Effector memory CD8-positive, alpha-beta T cell (primary cell): ENCODE measurements around the gene RNF227.

Experiments
- ATAC-seq: fragments of 150-1000 bp; cut with Tn5 transposase; replicated peaks from 2 replicates; pipeline ENCODE4 v1.10.0; 2021; ENCODE audit warnings: mild to moderate bottlenecking, moderate library complexity
- DNase-seq, 3 experiments: peaks; one replicate each; pipeline ENCODE4 v3.0.0; 2021
- H3K27ac Mint-ChIP-seq, 2 donors: one replicate each; pipeline ENCODE4 v1.8.0; 2022; ENCODE audit warnings: mild to moderate bottlenecking in 2 of 2, mixed read lengths in 2 of 2, moderate library complexity in 2 of 2
- H3K27me3 Mint-ChIP-seq, 2 donors: one replicate each; pipeline ENCODE4 v1.8.0; 2022; ENCODE audit warnings: mixed read lengths in 2 of 2
- H3K36me3 Mint-ChIP-seq: one replicate; pipeline ENCODE4 v1.8.0; 2022; ENCODE audit warnings: mild to moderate bottlenecking, moderate library complexity, mixed read lengths; ENCODE audit not compliant: insufficient read depth
- H3K4me1 Mint-ChIP-seq, 2 donors: one replicate each; pipeline ENCODE4 v1.8.0; 2022; ENCODE audit warnings: low read depth in 2 of 2, mixed read lengths in 2 of 2
- H3K4me3 Mint-ChIP-seq, 2 donors: one replicate each; pipeline ENCODE4 v1.8.0; 2022; ENCODE audit warnings: mild to moderate bottlenecking in 2 of 2, mixed read lengths in 2 of 2, moderate library complexity in 2 of 2
- H3K9me3 Mint-ChIP-seq, 2 donors: one replicate each; pipeline ENCODE4 v1.8.0; 2022; ENCODE audit warnings: mixed read lengths in 2 of 2

The RNF227 gene

GRCh38 chr17:7893187-7893880, 22.8 kb downstream of the RNF227 start:
- ATAC-seq (no peak), DNase-seq (no peak)
- H3K4me3 Mint-ChIP-seq: no peak overlapping the region
- H3K27me3 Mint-ChIP-seq: no peaks in the 10 kb centered on the region
- peaks cover 2 to 28% of the 10 kb centered on the region in 2 donors for H3K4me1 Mint-ChIP-seq
- H3K9me3 Mint-ChIP-seq: no peaks in the 10 kb centered on the region
- peaks cover 80% of the 10 kb centered on the region for H3K36me3 Mint-ChIP-seq
- H3K27ac Mint-ChIP-seq: peak overlapping the region in 1 of 2 donors; percentile 71

DNA sequence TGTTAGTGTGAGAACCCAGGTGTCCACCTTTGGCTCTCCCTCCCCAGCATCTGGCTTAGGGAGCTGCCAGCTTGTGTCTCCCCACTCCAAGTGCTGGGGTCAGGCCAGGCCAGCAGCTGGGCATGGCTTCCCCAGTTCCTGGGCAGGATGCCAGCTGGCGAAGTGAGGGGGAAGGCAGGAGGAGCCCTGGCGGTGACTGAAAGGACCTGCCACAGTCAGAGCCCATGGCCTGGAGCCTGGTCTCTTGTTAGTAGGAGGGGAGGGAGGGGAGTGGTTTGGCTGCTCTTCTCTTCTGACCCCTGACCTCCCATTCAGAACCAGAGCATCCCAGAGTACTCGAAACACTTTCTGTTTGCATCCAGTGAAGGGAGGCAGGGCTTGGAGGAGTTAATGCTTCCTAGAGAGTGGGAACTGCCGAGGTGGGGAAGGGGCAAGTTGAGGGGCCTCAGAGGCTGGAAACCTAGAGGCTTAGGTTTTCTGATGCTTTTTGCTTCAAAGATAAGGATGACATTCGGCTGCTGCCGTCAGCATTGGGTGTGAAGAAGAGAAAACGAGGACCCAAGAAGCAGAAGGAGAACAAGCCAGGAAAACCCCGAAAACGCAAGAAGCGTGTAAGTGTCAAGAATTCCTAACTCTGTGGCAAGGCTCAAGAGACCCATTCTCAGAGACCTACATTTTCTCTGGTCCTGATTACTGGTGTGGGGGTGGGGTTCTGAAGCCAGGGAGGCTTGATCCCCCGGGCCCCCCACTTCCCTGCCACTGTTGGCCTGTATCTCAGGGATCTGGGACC, 26.7 kb downstream of the RNF227 start:
- Mint-ChIP-seq H3K4me1 (peaks cover 8 to 10% of the 10 kb centered on the region in 2 donors), H3K27me3 (no peaks in the 10 kb centered on the region), H3K9me3 (no peaks in the 10 kb centered on the region), H3K4me3 (no peak overlapping the region), H3K27ac (no peak overlapping the region), H3K36me3 (peaks cover 55% of the 10 kb centered on the region)
- DNase-seq (peak in 1 of 3 experiments; percentile 13), ATAC-seq (no peak)

DNA sequence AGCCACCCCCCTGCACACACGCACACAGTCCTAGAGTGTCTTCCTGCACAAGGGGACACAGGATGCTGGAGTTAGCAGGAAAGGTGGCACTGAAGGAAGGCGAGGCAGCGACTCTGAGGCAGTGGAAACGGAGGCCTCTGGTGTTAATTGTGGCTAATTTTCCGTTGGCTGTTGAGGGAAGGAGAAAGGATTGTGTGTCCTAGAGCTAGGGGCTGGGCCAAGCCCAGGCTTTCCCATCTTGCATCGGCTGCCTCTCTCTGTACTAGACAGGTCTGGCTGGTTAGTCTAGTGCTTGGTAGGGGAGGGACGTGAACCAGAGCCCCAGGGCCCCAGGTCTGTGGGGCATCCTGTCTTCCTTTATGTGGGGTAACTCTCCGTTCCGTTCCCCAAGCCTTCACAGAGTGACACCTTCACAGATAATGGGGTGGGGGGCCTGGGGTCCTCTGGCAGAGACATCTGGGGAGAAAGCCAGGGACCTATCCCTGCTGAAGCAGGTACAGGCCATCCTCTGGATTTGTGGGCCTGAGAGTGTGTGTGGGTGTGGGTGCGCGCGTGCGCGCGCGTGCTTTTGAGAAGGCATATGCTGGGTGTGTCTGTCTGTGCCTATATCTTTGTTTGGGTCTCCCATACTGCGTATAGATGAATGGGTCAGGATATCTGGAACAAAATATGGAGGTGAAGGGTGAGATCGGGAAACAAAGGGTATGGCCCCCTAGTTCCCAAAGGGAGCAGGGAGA, 27.7 kb downstream of the RNF227 start, which contains the start of gene CHD3:
CHD3 (plus strand) TSS at position 606 of the 737 bp plus-strand sequence. CDS start 212 bp downstream, outside the sequence.
- DNase-seq: peak; percentile 13 to 29 (median 15)
- ATAC-seq: peak; percentile 17
- no peaks in the 10 kb centered on the region for H3K9me3 Mint-ChIP-seq
- no peak within 1 kb of the TSS for H3K4me3 Mint-ChIP-seq
- peaks cover 8 to 10% of the 10 kb centered on the region in 2 donors for H3K4me1 Mint-ChIP-seq
- peaks cover 54% of the 10 kb centered on the region for H3K36me3 Mint-ChIP-seq
- H3K27me3 Mint-ChIP-seq: no peaks in the 10 kb centered on the region
- no peak within 1 kb of the TSS for H3K27ac Mint-ChIP-seq

DNA sequence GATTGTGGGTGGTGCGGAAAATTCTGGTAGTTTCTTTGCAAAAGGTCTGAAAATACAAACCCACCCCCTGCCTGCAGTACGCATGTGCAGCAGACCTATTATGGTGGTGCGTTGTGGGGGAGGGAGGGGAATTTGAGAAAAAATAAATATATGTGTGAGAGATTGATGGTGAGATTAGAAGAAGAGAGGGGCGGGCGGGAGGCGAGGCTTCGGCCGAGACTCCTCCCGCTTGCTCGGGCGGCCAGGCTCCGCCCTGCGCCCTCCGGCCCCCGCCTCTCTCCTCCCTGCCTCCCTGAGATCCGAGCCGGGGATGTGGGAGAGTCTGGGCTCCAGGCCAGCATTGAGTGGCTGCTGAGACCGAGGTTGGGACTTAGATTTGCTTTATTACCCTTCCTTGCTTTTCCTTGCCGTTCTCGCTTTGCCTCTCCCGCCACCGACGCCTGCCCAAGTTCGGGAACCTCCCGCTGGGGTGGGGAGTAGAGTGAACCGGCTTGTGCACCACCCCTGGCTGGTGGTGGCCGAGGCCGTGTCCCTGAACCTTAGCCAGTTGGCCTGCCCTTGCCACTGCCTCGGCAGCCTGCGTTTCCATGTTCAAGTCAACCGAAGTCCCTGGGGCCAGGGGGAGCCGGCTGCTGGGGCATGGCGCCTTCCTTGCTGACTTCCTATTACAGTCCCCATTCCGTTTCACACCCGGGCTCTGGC, 28.5 kb downstream of the RNF227 start:
- H3K9me3 Mint-ChIP-seq: no peaks in the 10 kb centered on the region
- no peak overlapping the region for H3K27ac Mint-ChIP-seq
- H3K36me3 Mint-ChIP-seq: peaks cover 47% of the 10 kb centered on the region
- DNase-seq: peak; percentile 78 to 82 (median 80)
- peak; percentile 72 for ATAC-seq
- H3K27me3 Mint-ChIP-seq: no peaks in the 10 kb centered on the region
- H3K4me1 Mint-ChIP-seq: peaks cover 8 to 10% of the 10 kb centered on the region in 2 donors
- H3K4me3 Mint-ChIP-seq: no peak overlapping the region

DNA sequence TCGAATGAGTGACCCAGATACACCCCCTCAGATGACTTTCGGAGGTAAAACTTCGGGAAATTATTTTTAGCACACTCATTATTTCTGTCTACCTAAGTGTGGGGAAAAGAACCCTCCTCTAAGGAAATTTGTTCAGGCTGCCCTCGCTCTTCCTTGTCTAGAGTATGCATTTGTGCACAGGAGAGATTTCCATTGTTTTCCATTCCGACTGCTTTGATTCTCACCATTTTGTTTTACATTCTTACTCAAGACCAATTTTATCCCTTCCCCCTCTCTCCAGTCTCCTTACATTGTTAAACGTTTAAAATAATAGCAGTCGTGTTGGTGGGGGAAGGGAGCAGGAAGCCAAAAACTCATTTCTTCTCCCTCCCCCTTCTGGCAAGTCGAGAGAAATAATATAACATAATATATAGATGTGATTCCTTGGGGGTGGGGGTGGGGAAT, 29.0 kb downstream of the RNF227 start:
- no peak overlapping the region for H3K4me3 Mint-ChIP-seq
- no peak for DNase-seq
- ATAC-seq: peak; percentile 28
- no peaks in the 10 kb centered on the region for H3K27me3 Mint-ChIP-seq
- peaks cover 41% of the 10 kb centered on the region for H3K36me3 Mint-ChIP-seq
- no peaks in the 10 kb centered on the region for H3K9me3 Mint-ChIP-seq
- peaks cover 8 to 10% of the 10 kb centered on the region in 2 donors for H3K4me1 Mint-ChIP-seq
- H3K27ac Mint-ChIP-seq: no peak overlapping the region

- DNase-seq (peak; percentile 33 to 61 (median 45)), ATAC-seq (peak; percentile 18)
- H3K27ac Mint-ChIP-seq: no peak overlapping the region
Measured at GRCh38 chr17:7886227-7887037, 29.7 kb downstream of the RNF227 start.

DNA sequence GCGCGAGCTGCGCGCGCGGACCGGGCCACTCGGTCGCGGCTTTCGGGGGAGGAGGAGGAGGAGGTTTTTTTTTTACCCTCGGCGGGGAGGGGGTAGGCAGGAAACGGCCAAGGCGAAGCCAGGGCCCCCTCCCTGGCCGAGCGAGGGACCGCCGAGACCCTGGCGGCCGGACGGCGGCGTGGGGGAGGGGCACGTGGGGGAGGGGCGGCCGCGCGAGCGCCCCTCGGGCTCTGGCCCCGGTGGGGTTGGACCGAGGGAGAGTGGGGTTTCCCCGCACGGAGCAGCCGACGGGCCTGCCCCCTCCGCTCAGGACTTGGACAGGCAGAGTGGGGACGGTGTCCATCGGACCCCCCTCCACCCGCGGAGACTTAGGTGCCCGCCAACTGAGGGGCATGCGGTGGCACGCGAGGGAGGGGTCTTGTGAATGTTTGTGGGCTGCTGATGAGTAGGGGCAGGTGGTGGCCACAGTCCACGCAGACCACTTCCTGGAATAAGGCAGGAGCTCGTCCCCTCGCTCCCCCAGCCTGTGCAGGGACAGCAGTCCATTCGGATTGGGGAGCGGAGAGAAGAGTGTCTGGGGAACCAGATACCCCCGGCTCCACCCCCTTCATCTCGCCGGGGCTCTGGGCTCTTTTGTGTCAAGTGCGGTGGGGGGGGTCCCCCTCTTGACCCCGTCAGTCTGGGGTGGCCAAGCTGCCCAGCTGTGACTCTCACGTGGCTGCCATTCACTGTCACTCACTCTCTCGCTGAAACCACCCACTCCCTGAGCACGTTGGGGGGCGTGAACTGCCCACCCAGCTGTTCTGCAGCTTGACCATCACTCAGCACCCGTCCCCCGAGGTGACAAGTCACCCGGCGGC, 30.5 kb downstream of the RNF227 start:
- ATAC-seq (peak; percentile 17), DNase-seq (peak; percentile 31 to 47 (median 47))
- Mint-ChIP-seq H3K4me1 (peaks cover 5 to 8% of the 10 kb centered on the region in 2 donors), H3K27me3 (no peaks in the 10 kb centered on the region), H3K9me3 (no peaks in the 10 kb centered on the region), H3K36me3 (peaks cover 26% of the 10 kb centered on the region), H3K27ac (no peak overlapping the region), H3K4me3 (no peak overlapping the region)

More at GRCh38 chr17:7886227-7887037, 29.7 kb downstream of the RNF227 start:
- Mint-ChIP-seq H3K9me3 (no peaks in the 10 kb centered on the region), H3K27me3 (no peaks in the 10 kb centered on the region), H3K4me1 (peaks cover 8 to 10% of the 10 kb centered on the region in 2 donors), H3K4me3 (no peak overlapping the region), H3K36me3 (peaks cover 35% of the 10 kb centered on the region)

DNA sequence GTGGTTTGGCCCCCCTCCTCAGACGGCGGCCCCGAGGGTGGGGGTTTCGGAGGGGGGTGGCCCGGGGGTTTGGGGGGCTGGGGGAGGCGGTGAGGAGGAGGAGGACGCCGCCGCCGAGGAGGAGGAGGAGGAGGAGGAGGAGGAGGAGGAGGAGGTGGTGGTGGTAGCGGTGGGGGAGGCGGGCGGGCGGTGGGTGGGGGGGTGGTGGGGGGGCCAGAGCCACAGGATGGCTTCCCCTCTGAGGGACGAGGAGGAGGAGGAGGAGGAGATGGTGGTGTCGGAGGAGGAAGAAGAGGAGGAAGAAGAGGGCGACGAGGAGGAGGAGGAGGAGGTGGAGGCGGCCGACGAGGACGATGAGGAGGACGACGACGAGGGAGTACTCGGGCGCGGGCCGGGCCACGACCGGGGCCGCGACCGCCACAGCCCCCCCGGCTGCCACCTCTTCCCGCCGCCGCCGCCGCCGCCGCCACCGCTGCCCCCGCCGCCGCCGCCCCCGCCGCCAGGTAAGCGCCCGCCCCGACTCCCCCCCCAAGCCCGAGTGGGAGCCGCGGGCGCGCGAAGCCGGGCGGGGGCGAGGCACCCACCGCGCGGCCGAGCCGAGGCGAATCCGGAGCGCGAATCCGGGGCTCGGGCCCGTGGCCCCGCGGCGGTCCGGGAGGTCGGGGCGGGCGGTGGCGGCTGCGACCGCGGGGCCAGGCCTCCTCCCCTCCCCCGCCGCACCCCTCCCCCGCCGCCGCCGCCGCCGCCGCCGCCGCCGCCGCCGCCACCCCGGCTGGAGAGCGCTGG, 31.3 kb downstream of the RNF227 start:
- ATAC-seq (peak; percentile 7), DNase-seq (peak; percentile 31 to 44 (median 35))
- peaks cover 19% of the 10 kb centered on the region for H3K36me3 Mint-ChIP-seq
- no peaks in the 10 kb centered on the region for H3K9me3 Mint-ChIP-seq
- H3K4me1 Mint-ChIP-seq: peaks cover 0 to 8% of the 10 kb centered on the region in 2 donors
- no peaks in the 10 kb centered on the region for H3K27me3 Mint-ChIP-seq
- H3K4me3 Mint-ChIP-seq: peak overlapping the region; percentile 57 to 65
- peak overlapping the region; percentile 16 to 50 for H3K27ac Mint-ChIP-seq

GRCh38 chr17:7883781-7884386, 32.2 kb downstream of the RNF227 start:
- H3K4me1 Mint-ChIP-seq: peaks cover 0 to 8% of the 10 kb centered on the region in 2 donors
- H3K36me3 Mint-ChIP-seq: peaks cover 14% of the 10 kb centered on the region
- ATAC-seq (no peak), DNase-seq (peak in 2 of 3 experiments; percentile 18)
- H3K4me3 Mint-ChIP-seq: peak overlapping the region; percentile 57 to 65
- no peak overlapping the region for H3K27ac Mint-ChIP-seq
- H3K27me3 Mint-ChIP-seq: no peaks in the 10 kb centered on the region
- no peaks in the 10 kb centered on the region for H3K9me3 Mint-ChIP-seq

DNA sequence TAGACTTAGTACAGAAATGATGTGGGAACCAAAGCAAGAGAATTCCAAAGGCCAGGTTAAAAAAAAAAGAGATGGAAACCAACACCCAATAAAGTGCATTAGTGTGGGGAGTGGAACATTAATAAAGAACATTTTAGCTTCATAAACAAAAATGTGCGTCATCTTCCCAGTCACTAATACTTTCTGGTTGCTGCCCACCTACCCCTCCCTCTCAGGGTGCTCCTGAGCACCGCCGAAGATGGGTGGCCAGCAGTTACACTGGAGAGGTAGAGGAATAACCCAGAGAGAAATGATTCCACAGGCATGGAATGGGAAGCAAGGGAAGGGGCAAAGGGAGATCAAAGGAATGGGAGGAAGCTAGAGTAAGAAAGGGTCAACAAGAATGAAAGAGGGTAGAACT, 33.5 kb downstream of the RNF227 start:
- ATAC-seq: no peak
- no peak overlapping the region for H3K4me3 Mint-ChIP-seq
- no peak for DNase-seq
- no peaks in the 10 kb centered on the region for H3K9me3 Mint-ChIP-seq
- H3K36me3 Mint-ChIP-seq: peaks cover 17% of the 10 kb centered on the region
- no peaks in the 10 kb centered on the region for H3K27me3 Mint-ChIP-seq
- peaks cover 0 to 8% of the 10 kb centered on the region in 2 donors for H3K4me1 Mint-ChIP-seq
- H3K27ac Mint-ChIP-seq: no peak overlapping the region

DNA sequence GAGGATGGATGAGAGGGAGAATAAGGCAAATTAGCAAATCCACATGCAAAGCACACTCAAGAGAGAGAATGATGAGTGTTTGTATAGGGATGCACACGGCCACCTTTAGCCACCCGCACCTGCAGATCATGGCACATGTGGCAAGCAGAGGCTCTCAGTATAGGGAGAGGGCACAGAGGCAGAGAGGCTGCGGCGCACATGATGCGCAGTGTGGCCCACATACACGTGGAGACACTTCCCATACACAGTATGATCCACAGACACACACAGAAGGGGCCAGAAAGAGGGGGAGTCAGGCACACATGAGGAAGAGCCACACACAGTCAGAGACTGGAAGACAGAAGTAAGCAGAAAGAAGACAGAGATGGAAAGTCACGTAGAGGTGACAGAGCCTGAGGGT, 34.0 kb downstream of the RNF227 start:
- H3K27ac Mint-ChIP-seq: no peak overlapping the region
- H3K36me3 Mint-ChIP-seq: peaks cover 17% of the 10 kb centered on the region
- ATAC-seq (no peak), DNase-seq (no peak)
- H3K4me3 Mint-ChIP-seq: no peak overlapping the region
- H3K9me3 Mint-ChIP-seq: no peaks in the 10 kb centered on the region
- peaks cover 0 to 8% of the 10 kb centered on the region in 2 donors for H3K4me1 Mint-ChIP-seq
- H3K27me3 Mint-ChIP-seq: no peaks in the 10 kb centered on the region
